HG02840 (cell line): Measurements from ENCODE around the gene MMP15.
"Not testable (repeated sequence)": the region's sequence is repeated elsewhere in the genome, so short reads cannot be mapped to it uniquely, and the experiment has no call there.

ENCODE experiments used
- ATAC-seq: cut with Tn5 transposase; IDR thresholded peaks from one replicate; pipeline ENCODE4 v1.9.1; 2021; ENCODE audit warnings: mild to moderate bottlenecking, moderate library complexity, moderate number of reproducible peaks; ENCODE audit not compliant: unreplicated experiment, low FRiP score

MMP15 gene

DNA sequence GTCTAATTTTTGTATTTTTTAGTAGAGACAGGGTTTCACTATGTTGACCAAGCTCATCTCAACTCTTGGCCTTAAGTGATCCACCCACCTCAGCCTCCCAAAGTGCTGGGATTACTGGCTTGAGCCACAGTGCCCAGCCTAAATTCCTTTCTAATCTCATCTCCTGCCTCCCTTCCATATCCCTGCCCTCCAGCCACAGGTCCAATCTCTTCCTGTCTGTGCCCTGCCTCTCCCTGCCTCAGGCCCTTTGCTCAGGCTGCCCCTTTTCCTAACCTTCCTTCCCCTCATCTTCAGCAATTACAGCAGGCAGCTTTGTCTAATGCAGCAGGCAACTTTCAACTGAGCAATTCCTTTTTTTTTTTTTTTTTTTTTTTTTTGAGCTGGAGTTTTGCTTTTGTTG lies 56.8 kb downstream of the MMP15 start:
- no peak for ATAC-seq

GRCh38 chr16:58084635-58085034 lies 59.1 kb downstream of the MMP15 start:
- no peak for ATAC-seq

DNA sequence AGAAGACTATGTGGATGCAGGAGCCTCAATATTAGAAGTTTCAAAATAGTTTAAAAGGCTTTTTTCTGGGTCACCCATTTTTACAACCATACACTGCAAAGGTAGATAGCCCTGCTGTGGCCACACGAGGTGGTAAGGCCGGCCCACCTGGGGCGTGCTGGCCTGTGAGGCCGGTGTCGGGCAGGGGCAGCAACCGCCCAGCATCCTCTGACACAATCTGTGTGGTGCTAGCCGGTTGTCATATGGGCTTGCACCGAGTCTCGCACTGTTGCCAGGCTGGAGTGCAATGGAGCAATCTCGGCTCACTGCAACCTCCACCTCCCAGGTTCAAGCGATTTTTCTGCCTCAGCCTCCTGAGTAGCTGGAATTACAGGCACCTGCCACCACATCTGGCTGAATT lies 59.6 kb downstream of the MMP15 start:
- ATAC-seq: no peak

- ATAC-seq: no peak
Measured at GRCh38 chr16:58085584-58086251, 60.2 kb downstream of the MMP15 start.

- ATAC-seq: no peak
Measured at GRCh38 chr16:58086381-58087208, 61.0 kb downstream of the MMP15 start.

DNA sequence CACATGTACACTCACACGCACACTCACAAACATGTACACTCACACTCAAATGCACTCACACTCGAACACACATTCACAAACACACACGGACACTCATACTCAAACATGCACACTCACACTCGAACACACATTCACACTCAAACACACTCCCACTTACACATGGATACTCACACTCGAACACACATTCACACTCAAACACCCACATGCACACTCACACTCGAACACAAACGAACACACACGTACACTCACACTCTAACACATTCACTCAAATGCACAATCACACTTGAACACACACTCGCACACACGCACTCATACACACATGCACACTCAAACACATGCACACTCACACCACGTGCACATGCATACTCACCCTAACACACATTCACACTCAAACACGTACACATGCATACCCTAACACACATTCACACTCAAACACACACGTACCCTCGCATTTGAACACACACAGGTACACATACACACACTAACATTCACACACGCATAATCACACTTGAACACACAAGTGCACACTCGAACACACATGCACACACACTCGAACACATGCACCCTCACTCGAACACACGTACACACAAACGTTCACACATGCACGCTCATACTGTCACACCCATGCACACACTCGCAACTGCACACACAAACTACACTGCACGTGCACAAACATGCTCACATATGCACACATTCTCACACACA lies 61.8 kb downstream of the MMP15 start:
- no peak for ATAC-seq

- ATAC-seq: no peak
Measured at GRCh38 chr16:58088091-58088490, 62.5 kb downstream of the MMP15 start.

GRCh38 chr16:58090396-58090795 lies 64.8 kb downstream of the MMP15 start:
- ATAC-seq: not testable (repeated sequence)

- no peak for ATAC-seq
Measured at GRCh38 chr16:58094026-58094425, 68.5 kb downstream of the MMP15 start.

GRCh38 chr16:58094791-58095574 lies 69.4 kb downstream of the MMP15 start:
- no peak for ATAC-seq

DNA sequence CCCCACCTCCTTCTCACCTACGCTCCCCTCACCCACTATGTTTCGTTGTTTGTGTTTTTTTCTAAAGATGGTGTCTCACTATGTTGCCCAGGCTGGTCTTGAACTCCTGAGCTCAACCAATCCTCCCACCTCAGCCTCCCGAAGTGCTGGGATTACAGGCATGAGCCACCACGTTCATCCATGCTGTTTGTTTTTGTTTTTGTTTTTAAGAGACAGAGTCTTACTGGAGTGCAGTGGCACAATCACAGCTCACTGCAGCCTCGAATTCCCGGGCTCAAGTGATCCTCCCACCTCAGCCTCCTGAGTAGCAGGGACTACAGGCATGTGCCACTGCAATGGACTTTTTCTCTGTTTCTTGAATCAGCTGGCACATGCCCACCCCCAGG lies 70.0 kb downstream of the MMP15 start:
- ATAC-seq: not testable (repeated sequence)

GRCh38 chr16:58096249-58096648 lies 70.7 kb downstream of the MMP15 start:
- ATAC-seq: no peak
